Right ventricle myocardium superior (tissue), 1 donor: ENCODE data around the gene CD177. TPM values are rescaled to one million over a fixed set of nuclear protein-coding genes. Genes with fewer than 3 reads are reported as not detected.
"Not testable (repeated sequence)": the region's sequence is repeated elsewhere in the genome, so short reads cannot be mapped to it uniquely, and the experiment has no call there.

Source experiments
- ATAC-seq: fragments of 200-7000 bp; cut with Tn5 transposase; one replicate; pipeline ENCODE4 v1.9.1; 2020; ENCODE audit warnings: mild to moderate bottlenecking; ENCODE audit not compliant: poor library complexity
- DNase-seq: peaks from one replicate; pipeline ENCODE4 v3.0.0-alpha.2; 2020
- intact Hi-C: fragments of 100-400 bp; cut with DNase I; formaldehyde crosslinking; loops from one replicate; pipeline ENCODE4 v1.11.2; 2022
- total RNA-seq: library from RNA; stranded (reverse); fragmentation: NEBNext Ultra II Directional; extraction: Animal tissue kit (Norgen Biotek cat#: 25700); gene quantifications from one replicate; pipeline ENCODE4 v1.2.1, GENCODE V29; 2021
- donor health status: DM: no; HTN: yes; CAD: no; lungs with severe emphysema.

CD177 gene
- total RNA-seq, 1 donor from 2014 or later, result 0.32 TPM

DNA sequence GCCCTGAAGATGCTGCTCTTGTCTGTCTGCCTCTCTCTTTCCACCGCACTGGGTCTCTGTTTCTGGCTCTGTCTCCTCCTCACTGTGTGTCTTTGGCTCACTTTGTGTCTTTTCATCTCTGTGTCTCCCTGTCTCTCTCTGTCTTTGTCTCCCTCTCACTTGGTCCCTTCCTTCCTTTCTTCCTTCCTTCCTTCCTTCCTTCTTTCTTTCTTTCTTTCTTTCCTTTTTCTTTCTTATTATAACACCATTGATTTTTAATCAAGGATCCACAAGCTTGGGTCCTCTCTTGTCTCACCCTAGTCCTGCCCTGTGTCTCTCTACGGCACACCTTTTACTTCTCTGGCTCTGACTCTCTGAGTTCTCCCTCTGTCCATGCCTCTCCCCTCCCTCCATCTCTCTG is 14.3 kb downstream of the CD177 start:
- intact Hi-C loops, result no loop called here
- no peak for ATAC-seq
- DNase-seq, result no peak

DNA sequence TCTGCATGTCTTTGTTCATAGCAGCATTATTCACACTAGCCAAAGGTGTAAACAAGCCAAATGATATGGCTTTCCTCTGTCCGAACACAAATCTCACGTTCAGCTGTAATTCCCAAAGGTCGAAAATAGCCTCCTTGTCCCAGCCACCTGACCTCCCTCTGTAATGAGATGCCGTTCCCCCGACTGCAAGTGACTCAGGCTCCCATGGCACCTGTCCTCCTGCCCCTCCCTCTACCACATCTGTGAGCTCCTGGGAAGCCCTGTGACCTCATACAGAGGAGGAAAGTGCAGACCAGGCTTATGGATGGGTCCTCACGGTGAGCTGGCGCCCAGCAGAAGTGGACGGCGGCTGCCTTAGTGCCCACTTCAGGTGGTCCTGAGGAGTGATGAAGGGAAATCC is 15.4 kb downstream of the CD177 start:
- ATAC-seq, DNase-seq, intact Hi-C loops: not testable (repeated sequence)

DNA sequence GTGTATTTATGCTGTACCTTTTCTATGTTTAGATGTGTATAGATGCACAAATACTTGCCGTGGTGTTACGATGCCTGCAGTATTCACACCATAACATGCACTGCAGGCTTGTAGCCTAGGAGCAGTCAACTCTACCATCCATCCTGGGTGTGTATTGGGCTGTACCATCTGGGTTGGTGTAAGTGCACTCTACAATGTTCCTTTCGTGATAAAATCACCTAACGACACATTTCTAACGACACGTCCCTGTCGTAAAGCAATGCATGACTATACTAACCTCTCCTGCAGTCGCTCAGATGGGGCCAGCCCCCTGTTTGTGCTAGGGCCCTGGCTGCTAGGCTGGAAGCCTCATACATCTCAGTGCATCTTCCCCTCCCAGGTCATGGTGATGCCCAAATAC is 18.4 kb downstream of the CD177 start:
- DNase-seq (no peak), ATAC-seq (no peak)
- intact Hi-C loops, result no loop called here

DNA sequence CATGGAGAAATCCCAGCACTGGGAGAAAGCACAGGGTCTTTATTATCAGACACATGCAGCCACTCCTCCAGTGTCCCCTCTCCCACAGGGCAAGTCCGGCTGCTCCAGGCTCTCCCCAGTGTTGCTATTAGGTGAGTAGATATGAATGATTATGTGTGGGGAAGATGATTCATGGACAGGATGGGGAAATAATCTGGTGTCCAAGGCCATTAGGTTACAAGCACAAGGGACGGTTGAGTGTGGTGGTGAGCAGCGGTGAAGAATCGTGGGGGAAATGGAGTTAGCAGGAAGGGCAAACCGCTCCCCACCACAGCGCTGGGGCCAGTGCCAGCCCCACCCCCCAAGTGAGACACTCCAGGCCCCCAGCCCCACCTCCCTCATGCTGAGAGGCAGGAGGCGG is 19.0 kb downstream of the CD177 start:
- no peak for DNase-seq
- no peak for ATAC-seq
- intact Hi-C loops, result no loop called here

DNA sequence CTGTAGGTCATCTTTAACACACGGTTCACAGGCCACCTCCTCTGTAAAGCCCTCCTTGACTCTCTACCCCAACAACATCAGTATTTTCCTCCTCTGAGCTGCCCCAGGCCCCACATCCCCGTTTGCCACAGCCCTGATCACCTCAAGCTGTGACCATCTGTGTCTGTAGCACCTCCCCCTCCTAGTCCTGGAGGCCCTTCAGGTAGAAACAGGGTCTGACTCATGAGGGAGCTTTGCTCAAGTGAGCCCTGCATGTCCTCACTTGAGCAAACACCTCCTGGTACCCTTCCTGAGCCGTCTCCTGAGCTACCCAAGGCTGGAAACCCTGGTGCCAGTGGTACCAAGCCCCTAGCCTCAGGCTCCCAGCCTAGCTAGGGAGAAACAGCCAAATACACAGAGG is 24.1 kb downstream of the CD177 start:
- intact Hi-C loops, ATAC-seq, DNase-seq: not testable (repeated sequence)

DNA sequence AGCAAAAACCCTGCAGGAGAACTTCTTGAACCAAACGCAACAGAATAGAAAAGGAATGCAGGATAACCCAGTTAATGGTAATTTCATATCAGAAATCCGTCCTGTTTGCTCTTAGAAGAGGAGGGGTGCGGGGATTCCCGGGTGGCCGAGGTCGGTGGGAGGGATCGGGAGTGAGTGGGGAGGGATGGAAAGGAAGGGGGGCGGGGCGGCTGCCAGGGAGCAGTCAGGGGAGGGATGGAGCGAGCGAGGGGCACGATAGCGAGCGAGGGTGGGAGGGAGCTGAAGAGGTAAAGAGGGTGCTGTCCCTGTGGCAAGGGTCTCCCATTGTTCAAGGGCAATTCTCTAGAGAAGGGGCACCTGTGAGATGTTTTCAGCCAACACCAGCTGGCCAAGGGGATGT is 26.5 kb downstream of the CD177 start:
- intact Hi-C loops, result no loop called here
- DNase-seq (no peak), ATAC-seq (no peak)

DNA sequence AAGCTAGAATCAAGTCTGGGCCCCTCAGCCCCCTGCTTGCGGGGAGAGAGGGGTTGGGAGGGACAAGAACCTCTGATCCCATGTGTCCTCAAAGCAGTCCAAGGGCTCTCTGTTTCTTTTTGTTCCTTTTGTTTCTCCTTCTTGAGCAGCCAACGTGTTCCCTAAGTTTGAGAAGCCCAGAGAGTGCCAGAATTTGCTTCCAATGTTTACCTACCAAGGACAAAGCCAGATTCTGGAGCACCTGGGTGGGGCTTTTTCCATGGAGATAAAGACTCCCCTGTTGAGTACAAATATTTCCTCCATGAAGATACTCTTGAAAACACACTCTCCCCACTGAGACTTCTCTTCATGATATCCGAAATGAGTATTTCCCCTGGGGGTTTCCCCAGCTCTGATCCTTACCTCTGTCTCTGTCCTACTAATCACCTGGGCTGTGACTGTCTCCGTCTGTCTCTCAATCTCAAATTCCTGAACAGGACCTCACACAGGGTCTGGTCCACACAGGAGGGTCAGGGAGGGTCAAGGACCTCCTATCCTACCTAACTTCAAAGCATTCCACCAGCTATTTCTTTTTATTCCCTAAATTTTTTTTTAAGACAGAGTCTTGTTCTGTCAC is 27.4 kb downstream of the CD177 start:
- intact Hi-C loops, result no loop called here
- DNase-seq (no peak), ATAC-seq (no peak)

DNA sequence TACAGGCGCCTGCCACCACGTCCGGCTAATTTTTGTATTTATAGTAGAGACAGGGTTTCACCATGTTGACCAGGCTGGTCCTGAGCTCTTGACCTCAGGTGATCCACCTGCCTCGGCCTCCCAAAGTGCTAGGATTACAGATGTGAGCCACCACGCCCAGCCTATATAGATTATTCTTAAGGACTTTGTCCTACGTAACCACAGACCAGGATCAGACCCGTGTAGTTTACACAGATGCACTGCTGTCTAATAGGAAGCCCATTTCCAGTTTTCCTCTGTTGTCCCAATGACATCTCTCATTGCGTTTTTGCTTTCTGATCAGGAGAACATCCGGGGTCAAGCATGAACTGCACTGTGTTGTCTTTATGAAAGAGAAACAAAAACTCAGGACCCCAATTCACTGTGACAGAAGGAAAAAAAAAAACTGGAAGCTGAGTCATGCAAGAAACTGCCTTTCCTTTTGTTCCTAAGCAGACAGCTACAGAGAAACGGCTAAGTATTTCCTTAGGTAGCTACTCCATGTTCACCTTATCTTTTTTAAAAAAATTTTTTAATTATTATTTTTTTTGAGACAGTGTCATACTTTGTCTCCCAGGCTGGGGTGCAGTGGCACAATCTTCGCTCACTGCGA is 29.2 kb downstream of the CD177 start:
- DNase-seq, intact Hi-C loops, ATAC-seq: not testable (repeated sequence)

DNA sequence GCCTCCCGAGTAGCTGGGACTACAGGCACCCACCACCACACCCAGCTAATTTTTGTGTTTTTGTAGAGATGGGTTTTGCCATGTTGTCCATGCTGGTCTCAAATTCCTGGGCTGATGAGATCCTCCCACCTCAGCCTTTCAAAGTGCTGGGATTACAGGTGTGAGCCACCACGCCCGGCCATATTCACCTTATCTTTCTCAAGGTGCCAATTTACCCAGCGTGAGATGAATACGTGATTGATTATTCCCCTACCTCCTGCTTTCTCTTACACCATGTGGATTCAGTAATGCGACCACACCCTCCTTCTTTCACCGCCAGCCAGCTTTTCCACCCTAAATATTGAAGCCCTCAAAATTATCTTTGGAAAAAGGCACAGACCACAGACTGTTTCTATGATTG is 29.8 kb downstream of the CD177 start:
- intact Hi-C loops, ATAC-seq: not testable (repeated sequence)

DNA sequence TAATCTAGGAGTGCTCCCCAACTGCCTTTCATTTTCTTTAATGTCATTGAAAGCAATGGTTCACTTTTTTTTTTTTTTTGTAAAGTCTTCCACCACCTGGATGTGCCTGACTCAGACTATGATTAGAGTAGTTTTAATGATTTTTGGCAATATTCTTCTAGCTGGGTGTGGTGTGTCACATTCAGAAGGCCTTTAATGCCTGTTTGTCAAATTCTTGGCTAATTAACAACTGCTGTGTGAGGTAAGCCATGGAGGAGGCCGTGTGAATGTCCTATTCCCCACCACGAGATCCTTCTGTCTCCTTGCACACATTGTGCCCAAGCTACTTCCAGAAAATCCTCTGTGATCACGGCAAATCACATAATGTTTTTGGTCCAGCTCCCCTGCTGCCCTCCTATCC is 30.3 kb downstream of the CD177 start:
- intact Hi-C loops, ATAC-seq, DNase-seq: not testable (repeated sequence)

More for the DNA sequence above, 29.8 kb downstream of the CD177 start:
- DNase-seq, result not testable (repeated sequence)

DNA sequence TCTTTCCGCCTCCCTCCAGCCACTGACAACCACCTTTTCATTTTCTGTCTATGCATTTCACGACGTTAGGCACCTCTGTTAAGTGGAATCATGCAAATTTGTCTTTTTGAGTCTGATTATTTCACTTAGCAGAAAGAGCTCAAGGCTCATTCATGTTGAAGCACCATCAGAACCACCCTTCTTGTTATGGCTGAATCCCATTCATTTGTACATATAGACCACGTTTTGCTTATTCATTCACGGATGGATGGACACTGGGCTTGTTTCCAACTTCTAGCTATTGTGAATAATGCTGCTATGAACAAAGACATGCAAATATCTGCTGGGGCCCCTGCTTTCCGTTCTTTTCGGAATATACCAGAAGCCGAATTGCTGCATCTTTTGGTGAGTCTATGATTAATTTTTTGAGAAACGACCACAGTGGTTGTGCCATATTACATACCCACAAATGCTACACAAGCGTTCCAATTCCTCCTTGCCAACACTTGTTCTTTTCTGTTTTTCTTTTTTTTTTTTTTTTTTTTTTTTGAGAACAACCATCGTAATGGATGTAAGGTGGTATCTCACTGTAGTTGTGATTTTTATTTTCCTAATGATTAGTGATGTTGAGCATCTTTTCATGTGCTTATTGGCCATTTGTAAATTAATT is 37.5 kb downstream of the CD177 start:
- DNase-seq, intact Hi-C loops, ATAC-seq: not testable (repeated sequence)

DNA sequence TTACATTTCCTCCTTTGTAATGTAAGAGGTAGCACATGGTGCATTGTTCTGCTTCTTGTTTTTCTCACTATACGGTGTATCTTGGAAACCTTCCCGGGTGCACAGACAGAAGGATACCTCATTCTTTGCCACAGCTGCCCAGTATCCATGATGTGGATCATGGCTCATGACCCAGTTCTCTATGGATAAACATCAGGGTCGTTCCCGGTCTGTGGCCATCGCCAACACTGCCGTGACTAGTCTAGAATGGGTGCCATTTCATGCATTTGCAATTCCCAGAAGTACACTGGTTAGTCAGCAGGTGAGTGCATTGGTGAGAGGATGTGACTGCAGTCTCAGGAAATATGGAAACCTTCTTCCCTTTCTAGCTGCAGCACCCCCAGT is 38.1 kb downstream of the CD177 start:
- intact Hi-C loops, DNase-seq, ATAC-seq: not testable (repeated sequence)

DNA sequence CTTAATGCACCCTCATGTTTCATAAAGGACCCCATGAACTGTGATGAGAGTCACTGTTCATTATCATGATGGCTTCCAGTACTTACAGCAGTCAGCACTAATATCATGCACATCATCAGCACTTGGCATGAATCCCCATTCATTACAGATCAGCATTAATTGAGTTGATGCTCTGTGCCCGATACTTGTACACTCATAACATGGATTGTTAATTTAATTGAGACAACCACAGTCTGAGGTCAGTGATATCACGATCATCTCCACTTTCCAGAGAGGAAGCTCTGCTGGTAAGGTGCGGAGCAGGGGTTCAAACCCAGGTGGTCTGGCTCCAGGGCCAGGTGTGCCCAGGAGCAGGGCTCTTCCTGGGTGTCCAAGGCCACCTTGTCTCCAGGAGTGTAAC is 40.0 kb downstream of the CD177 start:
- intact Hi-C loops, DNase-seq, ATAC-seq: not testable (repeated sequence)

DNA sequence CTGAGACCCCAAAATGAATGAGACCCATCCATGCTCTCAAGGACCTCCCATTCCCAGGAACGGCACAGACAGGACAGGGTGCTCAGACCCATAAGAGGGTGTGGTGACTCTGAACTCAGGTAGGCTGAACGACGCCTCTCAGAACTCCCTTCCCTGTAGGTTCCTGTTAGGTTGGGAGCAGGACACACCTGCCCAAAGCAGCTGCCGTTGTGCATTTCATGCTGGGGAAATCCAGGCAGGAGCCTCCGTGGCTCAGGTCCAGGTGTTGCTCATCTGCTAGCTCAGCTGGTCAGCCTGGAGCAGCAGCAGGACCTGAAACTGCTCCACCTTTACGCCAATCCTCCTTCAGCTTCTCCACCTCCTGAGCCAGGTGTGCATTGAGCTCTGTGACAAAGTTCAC is 42.1 kb downstream of the CD177 start:
- DNase-seq (no peak), ATAC-seq (no peak)
- intact Hi-C loops, result no loop called here

DNA sequence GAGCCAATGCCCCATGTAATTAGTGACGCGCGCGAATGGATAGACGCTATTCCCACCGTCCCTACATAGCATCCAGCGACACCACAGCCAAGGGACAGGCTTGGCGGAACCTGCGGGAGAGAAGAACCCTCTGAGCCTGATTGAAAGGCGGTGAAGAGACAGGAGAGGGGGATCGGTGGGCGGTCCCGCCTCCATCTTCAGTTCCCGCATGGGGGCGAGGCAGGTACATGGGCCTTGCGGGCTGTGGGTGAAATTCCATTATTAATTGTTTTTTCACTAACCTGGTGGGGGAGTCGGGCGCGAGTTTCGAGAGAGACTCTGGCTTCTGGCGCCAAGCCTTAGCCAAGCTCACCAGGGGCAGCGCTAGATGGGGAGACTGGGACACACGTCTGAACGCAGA is 52.8 kb downstream of the CD177 start:
- intact Hi-C loops, result no loop called here
- ATAC-seq (no peak), DNase-seq (no peak)

DNA sequence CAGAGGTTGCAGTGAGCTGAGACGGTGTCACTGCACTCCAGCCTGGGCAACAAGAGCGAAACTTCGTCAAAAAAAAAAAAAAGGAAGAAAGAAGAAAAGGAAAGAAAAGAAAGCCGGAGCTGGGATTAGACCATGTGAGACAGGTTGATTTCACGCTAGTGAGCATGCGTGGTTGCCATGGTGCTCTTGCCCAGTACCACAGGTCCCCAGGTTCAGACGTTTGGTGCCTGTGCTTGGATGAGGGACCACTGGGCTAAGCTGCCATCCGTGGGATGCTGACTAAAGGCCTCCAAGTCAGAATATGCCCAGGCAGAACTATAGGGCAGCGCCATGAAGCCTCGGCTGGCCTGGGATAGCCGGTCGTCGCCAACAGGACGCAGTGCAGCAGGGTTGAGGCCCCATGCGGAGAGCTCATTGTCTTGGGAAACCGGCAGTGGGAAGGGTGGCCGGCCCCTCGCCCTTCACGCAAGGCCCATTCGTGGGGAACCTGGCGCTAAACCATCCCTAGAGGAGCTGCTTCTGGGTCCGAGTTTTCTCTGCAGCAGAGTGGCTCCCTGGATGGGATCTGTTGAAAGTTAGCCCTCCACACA is 54.0 kb downstream of the CD177 start:
- ATAC-seq (no peak), DNase-seq (no peak)
- intact Hi-C loops, result no loop called here

DNA sequence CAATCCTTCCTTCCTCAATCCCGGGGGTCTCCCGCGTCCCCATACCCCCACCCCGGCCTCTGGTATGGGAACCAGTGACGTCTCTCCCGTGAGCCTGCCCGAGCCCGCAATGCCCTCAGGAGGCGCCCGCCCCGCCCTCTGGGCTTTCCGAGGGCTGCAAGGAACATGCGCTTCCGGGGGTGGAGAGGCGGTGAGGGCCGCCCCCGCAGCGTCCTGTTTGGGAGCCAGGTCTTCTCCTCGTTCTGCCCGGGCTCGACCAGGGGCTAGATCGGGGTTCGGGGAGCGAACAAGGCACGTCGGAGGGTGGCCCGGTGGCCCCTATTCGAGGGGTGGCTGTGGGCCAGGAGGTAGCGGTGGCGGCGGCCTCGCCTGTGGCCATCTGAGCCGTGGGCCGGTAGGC is 54.6 kb downstream of the CD177 start:
- intact Hi-C loops, result no loop called here
- ATAC-seq (no peak), DNase-seq (no peak)

DNA sequence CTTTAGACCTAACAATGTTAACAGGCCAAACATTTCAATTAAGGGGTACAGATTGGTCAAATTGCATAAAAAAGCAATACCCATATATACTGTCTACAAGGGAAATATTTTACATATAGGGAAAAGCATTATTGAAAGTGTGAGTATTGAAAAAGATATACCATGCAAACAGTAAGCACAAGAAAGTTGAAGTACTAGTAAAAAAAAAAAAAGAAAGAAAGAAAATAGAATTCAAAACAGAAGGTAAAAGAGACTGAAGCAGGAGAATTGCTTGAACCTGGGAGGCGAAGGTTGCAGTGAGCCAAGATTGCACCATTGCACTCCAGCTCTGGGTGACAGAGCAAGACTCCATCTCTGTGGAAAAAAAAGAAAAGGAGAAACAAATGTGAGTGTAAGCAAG is 55.9 kb downstream of the CD177 start:
- intact Hi-C loops, result no loop called here
- ATAC-seq (no peak), DNase-seq (no peak)

DNA sequence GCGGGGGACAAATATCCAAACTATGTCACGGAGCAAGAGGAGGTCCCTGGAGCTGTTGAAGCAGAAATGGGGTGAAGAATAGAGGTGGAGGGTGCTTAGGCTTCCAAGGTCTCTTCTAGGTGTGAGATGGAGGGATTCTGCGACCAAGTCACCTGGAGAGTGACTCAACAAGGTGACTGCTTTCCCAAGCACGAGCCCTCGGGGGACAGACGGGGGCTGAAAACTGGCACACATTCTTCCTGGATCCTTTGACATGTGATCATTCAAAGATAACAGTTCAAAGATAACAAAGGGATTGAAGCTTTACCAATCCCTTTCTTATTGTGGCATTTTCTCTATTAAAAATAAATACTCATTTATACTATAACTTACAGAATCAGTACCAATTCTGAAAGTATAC is 59.0 kb downstream of the CD177 start:
- intact Hi-C loops, result no loop called here
- DNase-seq (no peak), ATAC-seq (no peak)
